NCI-H748 (cell line): ENCODE measurements around the gene SFT2D3.
"Not testable (repeated sequence)": the region's sequence is repeated elsewhere in the genome, so short reads cannot be mapped to it uniquely, and the experiment has no call there.

ENCODE experiments used
- DNase-seq: peaks from one replicate; lab custom pipeline; 2025; ENCODE audit not compliant: unreplicated experiment; lab: John Stamatoyannopoulos, UW

Gene SFT2D3

DNA sequence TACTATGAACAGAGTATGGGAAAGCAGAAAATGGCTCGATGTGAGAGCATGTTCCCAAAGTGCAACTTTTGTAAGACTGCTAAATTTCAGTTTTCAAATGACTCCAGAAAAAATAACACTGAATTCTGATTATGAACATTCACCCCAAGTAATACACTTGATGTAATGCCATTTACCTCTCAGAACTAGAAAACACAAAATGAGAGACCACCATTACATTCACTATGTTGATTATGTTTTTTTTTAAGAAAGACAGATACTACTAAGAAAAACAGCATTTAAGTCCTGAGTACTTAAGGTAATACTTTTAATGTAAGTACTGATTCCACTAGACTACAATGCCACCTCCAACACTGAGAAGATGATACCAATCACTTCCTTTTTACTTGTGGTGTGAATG, 38.5 kb downstream of the SFT2D3 start:
- DNase-seq = no peak

DNA sequence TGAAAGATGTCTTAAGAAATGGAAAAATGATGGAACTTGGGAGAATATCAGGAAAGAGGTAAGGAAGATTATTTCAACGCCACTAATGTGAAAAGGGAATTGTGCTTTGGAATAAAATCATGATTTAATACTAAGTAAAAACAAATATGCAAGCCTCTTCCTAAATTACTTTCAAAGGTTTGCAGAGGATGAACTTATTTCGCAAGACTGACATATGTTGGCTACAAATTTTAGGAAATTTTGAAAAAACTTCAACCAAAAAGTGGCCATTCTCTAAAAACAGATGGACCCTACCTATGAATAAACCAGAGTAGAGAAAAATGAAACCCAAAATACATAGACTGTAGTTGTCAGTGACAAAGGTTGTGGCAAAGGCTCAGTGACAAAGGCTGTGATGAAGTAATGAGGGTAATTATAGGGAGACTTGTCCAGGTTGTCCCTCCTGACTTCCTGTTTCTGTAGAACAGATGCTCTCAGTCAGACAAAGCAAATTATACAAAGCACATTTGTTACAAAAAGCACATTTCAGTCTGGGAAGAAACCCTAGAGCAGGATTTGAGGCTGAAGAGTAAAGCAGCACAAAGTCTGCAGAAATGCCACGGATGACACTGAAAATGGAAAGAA, 39.5 kb downstream of the SFT2D3 start:
- DNase-seq = peak; percentile 60

DNA sequence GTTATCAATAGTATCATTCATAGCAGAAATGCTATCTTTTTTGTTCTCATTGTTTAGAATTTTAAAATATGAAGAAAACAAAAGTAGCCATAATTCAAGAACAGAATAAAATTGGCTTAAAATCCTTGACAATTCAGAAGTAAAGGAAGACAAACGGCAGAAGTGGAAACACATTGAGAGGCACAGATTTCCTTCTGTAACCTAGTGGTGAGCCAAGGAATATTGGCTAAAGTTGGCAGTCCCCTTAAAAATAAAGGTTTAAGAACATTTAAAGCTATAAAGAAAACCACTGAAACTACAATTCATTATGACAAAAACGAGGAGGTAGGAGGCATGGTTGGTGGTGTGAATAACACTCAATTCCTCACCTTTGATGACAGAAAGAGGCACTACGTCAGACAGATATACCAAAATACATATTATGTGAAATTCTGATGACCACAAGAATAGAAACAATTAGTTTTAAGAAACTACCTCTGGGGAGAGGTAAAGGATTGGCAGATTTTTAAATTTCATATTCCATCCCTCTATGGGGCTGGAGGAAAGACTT, 42.3 kb downstream of the SFT2D3 start:
- DNase-seq = no peak

DNA sequence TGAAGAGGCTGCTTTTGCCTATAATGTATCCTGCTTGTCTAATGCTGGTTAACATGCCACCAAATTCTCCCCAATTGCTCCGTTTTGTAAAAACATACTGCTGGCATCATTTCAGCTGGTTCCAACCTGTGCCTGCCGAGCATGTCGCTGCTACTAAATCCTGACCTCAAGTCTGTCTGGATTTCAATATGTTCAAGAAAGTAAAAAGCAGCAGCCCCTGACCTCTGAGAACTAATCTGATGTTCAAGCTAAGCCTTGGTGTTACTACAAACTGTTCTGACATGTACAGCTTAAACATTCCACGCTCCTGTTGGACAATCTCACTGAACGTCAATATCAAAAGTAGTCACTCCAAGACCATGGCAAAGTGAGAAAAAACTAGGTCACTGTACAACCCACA, 46.3 kb downstream of the SFT2D3 start:
- DNase-seq = no peak

DNA sequence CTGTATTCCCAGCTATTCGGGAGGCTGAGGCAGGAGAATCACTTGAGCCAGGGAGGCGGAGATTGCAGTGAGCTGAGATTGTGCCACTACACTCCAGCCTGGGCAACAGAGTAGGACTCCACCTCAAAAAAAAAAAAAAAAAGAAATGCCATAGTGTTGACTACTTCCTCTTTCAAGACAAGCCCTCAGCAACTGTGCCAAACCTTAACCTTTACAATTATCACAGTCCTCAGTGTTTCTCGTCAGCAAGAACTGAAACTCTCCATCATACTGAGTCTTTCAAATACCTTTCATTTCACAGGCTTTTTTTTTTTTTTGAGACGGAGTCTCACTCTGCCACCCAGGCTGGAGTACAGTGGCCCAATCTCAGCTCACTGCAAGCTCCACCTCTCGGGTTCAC, 48.2 kb downstream of the SFT2D3 start:
- not testable (repeated sequence) for DNase-seq

DNA sequence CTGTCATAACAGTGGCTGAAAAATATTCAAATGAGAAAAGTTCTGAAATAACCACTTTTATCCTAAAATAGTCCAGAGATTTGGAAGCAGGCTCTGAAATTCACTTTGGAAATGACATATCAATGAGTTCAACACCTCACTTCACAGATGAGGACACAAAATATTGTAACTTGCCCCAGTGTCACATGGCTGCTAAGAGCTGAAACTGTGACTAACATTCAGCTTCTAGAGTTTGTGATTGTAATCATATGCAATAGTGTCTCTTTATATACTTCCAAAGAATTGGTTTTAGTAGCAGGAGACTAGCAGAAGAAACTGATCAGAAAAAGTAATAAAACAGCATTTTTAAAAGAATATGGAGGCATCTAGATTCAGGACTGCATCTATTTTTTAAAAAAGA, 52.1 kb downstream of the SFT2D3 start:
- no peak for DNase-seq

DNA sequence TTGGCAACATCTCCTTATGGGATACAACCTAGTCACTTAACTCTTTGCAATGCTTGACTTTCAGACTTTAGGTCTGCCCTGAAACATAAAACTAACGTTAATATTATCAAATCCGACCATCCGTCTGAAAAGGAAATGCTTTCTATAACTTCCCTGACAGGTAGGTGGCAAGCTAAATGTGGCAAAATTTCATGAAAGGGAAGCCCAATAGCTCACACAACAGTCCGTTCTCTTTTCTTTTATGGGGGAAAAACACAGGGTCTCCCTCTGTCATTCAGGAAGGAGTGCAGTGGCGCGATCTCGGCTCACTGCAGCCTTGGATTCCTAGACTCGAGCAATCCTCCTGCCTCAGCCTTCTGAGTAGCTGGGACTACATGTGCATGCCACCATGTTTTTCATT, 52.9 kb downstream of the SFT2D3 start:
- no peak for DNase-seq
